Activated CD4-positive, CD25-positive, alpha-beta regulatory T cell treated with anti-CD3 and anti-CD28 coated beads, Interleukin-2, amount 50 U/mL, for 72 hours (primary cell): Measurements from ENCODE around the gene SRSF12.
"Not testable (repeated sequence)": the region's sequence is repeated elsewhere in the genome, so short reads cannot be mapped to it uniquely, and the experiment has no call there.

Experiments used
- DNase-seq: peaks from one replicate; pipeline ENCODE4 v3.0.0; 2021

SRSF12 gene

DNA sequence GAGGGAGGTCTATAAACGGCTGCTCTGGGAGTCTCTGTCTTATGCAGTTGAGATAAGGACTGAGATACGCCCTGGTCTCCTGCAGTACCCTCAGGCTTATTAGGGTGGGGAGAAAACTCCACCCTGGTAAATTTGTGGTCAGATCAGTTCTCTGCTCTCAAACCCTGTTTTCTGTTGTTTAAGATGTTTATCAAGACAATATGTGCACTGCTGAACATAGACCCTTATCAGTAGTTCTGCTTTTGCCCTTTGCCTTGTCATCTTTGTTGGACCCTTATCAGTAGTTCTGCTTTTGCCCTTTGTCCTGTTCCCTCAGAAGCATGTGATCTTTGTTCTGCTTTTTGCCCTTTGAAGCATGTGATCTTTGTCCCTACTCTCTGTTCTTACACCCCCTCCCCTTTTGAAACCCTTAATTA, 10.4 kb upstream of the SRSF12 start:
- not testable (repeated sequence) for DNase-seq

DNA sequence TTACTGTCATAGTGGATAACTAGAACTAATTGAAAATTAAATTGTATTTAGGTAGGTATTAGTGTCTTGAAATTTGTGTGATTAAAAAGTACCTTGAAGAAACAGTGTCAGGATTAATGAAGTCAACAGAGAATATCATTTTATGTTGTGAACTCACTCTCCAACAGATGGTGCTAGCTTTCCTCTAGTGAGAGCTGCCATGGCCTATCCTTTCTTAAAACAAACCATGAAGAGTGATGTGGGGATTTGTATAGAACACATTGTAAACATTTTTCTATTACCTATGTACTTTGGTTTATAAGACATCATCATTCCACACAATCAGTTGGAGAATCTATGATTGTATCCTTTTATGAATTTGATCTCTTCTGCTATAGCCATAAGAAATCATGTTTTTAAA, 4.8 kb upstream of the SRSF12 start:
- DNase-seq: no peak

GRCh38 chr6:89121934-89122333, 4.1 kb upstream of the SRSF12 start:
- no peak for DNase-seq

- no peak for DNase-seq
Measured at GRCh38 chr6:89120371-89120770, 2.5 kb upstream of the SRSF12 start.

GRCh38 chr6:89118931-89119330, 1.1 kb upstream of the SRSF12 start:
- DNase-seq: no peak

DNA sequence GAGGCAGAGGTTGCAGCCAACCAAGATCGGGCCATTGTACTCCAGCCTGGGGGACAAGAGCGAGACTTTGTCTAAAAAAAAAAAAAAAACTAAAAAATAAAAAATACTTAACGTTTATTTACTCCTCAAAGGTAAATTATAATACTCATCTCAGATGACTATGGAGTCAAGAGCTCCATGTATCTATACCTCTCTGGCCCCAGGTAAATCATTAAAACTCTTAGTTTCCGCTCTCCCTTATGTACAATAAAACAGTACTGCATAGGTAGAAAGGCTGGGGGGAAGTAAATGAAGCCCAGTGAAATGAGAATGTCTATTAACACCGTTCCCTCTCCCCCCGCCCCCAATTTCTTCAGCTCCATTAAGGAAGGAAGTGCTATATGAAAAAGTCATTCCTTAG, 1.2 kb downstream of the SRSF12 start:
- no peak for DNase-seq

GRCh38 chr6:89111933-89112332, 5.9 kb downstream of the SRSF12 start:
- DNase-seq: no peak

DNA sequence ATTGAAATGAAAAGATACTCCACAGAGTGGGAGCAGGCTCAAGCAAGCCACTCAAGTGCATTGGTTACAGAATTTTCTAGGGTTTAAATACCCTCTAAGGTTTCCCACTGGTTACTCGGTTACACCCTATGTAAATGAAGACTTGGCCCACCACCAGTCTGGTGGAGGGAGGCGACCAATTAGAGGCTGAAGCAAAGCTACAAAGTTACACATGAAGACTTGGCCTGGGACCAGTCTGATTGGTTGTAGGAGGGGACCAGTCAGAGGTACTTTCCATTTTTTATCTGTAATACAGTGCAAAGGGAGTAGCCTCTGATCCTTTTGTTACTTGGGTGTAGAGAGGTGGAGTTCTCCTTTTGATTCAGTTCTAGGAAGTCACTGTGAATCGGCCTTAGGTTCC, 7.6 kb downstream of the SRSF12 start:
- DNase-seq: no peak

DNA sequence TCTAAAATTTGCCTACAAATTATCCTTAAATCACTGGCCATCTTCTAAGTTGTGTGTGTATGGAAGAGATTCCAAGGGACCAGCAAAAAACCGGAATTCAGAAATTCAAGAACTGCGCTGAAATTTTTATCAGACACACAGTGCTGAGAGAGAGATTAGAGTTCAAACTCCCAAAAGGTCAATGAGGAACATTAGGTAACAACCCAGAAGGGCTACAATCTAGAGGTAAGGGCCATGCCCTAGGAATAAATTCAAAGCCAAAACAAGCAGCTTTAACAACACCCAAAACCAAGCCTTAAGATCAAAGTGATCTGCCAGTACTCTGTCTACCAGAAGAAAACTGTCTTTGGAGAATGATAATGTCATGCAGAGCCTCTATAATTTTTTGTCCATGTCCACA, 17.8 kb downstream of the SRSF12 start:
- DNase-seq: no peak

DNA sequence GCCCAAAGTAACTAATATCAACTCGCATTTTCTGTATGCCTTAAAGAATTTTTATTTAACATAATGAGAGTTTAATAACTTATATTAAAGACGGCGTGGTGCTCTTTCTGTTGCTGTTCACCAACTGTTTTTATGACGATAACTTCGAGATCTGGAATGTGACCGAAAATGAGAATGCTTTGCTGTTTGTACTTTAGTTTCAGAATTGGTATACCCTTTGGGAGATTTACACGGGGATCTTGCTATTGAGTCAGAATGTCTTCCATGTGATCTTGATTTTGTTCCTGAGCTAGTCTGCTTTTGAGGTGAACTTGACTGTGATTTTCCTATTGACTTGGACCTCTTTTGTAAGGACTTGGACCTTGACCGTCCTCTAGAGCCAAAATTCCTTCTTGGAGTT, 19.4 kb downstream of the SRSF12 start:
- DNase-seq: no peak

DNA sequence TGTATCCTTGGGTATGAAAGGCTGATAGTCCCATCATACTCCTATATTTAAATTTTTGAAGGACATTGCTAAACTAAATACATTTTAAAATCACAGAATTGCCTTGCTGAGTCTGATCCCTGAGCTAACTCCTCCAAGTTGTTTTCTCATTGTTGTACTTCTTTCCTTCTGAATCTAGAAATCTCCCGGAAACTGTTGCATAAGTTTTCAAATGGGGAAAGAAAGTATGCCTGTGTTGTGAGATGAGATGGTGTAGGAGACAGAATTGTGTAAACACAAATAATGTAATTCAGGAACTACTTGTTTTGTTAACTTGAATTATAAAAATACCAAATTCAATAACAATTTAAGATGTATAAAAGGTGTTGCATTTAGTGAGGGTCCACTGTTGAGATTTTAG, 30.0 kb downstream of the SRSF12 start:
- DNase-seq: no peak

- DNase-seq: no peak
Measured at GRCh38 chr6:89085409-89086205, 32.3 kb downstream of the SRSF12 start.

- no peak for DNase-seq
Measured at GRCh38 chr6:89084954-89085353, 32.9 kb downstream of the SRSF12 start.

DNA sequence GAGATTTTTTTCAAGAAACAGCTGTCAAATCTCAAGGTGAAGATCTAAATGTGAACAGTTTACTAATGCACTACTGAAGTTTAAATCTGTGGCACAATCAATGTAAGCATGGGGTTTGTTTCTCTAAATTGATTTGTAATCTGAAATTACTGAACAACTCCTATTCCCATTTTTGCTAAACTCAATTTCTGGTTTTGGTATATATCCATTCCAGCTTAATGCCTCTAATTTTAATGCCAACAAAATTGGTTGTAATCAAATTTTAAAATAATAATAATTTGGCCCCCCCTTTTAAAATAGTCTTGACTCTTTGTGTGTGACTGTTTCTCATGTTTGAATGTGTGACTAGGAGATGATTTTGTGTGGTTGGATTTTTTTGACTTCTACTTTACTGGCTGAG, 33.3 kb downstream of the SRSF12 start:
- DNase-seq: no peak

- DNase-seq: no peak
Measured at GRCh38 chr6:89082486-89082891, 35.4 kb downstream of the SRSF12 start.

- peak; percentile 98 for DNase-seq
Measured at GRCh38 chr6:89081423-89082322, 36.2 kb downstream of the SRSF12 start.

DNA sequence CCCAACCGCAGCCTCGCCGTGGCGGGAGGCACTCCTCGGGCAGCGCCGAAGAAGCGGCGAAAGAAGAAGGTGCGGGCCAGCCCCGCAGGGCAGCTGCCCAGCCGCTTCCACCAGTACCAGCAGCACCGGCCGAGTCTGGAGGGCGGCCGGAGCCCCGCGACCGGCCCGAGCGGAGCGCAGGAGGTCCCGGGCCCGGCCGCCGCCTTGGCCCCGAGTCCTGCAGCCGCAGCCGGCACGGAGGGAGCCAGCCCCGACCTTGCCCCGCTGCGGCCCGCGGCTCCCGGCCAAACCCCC, 36.8 kb downstream of the SRSF12 start:
- DNase-seq: no peak

GRCh38 chr6:89080281-89081128, 37.4 kb downstream of the SRSF12 start, which contains the start of gene PNRC1:
PNRC1 (plus strand) TSS chr6:89080751; CDS start chr6:89080895, 144 bp downstream.
- peak; percentile 100 for DNase-seq

DNA sequence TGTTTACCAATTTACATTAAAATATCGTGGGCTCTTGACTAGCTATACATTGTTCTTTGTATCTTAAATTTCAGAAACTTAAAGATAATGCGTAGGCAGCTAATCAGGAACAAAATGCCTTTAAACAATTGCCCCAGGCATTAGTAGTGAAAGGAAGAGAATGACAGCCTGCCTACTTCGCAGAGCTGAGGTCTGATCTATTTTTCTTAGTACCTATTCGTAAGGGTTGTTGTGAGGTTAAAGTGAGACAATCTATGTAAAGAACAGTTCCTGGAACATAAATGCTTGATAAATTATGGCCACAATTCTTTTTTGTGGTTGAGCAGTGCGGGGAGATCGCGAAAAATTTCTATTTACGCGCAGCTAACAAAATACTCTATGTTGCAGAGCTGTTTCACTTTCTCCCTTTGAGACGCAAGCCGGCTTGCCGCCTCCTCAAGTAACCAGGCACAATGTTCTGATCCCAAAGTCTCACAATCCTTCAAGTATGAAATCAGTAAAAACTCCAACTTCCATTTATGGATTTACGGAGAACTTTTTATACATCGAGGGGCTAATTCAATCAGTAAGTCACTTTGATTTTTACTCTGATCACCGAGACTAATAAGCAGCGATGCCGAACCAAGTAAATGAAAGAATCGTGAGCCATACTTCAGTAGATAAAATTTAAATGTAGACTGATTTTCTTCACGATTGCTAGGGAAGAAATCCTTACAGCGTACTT, 38.2 kb downstream of the SRSF12 start:
- peak; percentile 46 for DNase-seq

DNA sequence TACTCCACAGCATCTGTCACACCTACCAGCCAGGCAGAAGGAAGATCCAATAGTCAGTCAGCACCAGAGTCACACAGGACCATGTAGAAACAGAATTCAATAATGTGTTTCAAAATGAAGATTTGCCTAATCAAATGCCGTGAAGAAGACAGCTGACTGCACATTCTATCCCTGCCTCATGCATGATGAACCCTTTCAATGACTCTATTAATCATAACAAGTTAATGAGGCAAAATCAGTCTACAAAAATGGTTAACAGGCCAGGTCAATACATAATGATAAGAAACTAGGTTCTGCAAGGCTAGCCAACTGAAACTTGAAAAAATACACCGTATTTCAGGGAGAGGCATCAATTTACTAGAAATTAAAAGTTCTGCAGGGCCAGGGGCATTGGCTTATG, 44.0 kb downstream of the SRSF12 start:
- no peak for DNase-seq

GRCh38 chr6:89073014-89073620, 44.8 kb downstream of the SRSF12 start:
- no peak for DNase-seq

DNA sequence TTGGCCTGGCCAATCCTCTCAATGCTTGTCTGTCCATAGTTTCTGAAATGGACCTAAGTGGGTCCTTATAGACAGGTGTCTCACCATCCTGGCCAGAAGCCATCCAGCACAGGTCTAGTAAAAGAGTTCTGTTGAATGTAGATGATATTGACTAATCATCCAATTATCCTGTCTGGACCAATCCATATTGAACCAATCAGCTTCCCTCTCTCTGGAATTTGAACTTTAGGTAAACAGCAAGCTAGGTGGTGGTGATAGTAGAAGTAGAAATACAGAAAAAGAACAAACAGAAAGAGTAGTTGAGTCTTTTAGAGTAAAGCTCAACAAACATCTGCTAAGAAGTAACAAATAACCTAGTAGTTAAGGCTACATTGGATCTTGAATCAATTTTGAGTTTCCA, 46.8 kb downstream of the SRSF12 start:
- no peak for DNase-seq
